CD14-positive monocyte (primary cell): ENCODE data around the gene BORCS5. TPM values are rescaled to one million over a fixed set of nuclear protein-coding genes. Genes with fewer than 3 reads are reported as not detected.

Source experiments
- DNase-seq, 3 donors: peaks; one replicate each; pipeline ENCODE4 v3.0.0-alpha.2; 2011 to 2022
- H2AFZ ChIP-seq: 2 replicates; pipeline ENCODE4 v1.6.0; 2012; ENCODE audit warnings: mild to moderate bottlenecking, low read depth, low read length, inconsistent platforms; ENCODE audit not compliant: insufficient read depth, poor library complexity, severe bottlenecking
- H3K27ac ChIP-seq, 2 donors: 1 replicate in 1 of 2; 2 replicates in 1 of 2; pipeline ENCODE4 v1.5.1; 2012 to 2013; ENCODE audit warnings: low read length in 2 of 2, control low read depth in 1 of 2, inconsistent platforms in 1 of 2, low read depth in 1 of 2, mild to moderate bottlenecking in 1 of 2
- H3K27me3 ChIP-seq, 2 donors: one replicate each; pipeline versions ENCODE4 v1.6.0 to v1.6.1; 2011 to 2013; ENCODE audit warnings: low read length in 2 of 2; ENCODE audit not compliant: control insufficient read depth in 2 of 2, insufficient read depth in 2 of 2
- H3K36me3 ChIP-seq, 2 donors: replicated peaks in 1 of 2; 1 replicate in 1 of 2; 2 replicates in 1 of 2; pipeline versions ENCODE4 v1.5.1 to v1.6.1; 2012 to 2013; ENCODE audit warnings: low read length in 2 of 2, control low read depth in 1 of 2, inconsistent platforms in 1 of 2, mild to moderate bottlenecking in 1 of 2; ENCODE audit not compliant: insufficient read depth in 2 of 2, control insufficient read depth in 1 of 2
- H3K4me1 ChIP-seq, 2 donors: 1 replicate in 1 of 2; 2 replicates in 1 of 2; pipeline versions ENCODE4 v1.5.1 to v1.6.1; 2012 to 2013; ENCODE audit warnings: low read length in 2 of 2, control low read depth in 1 of 2, inconsistent platforms in 1 of 2, mild to moderate bottlenecking in 1 of 2, moderate library complexity in 1 of 2; ENCODE audit not compliant: insufficient read depth in 2 of 2, control insufficient read depth in 1 of 2
- H3K4me2 ChIP-seq: replicated peaks from 2 replicates; pipeline ENCODE3; 2012; ENCODE audit warnings: low read length, moderate library complexity, mild to moderate bottlenecking; ENCODE audit not compliant: poor library complexity, severe bottlenecking; ENCODE audit errors: extremely low read depth
- H3K4me3 ChIP-seq, 3 experiments: fragments of 200-600 bp in 1 of 3; sonication (generic) in 1 of 3; replicated peaks in 1 of 3; 1 replicate in 2 of 3; 2 replicates in 1 of 3; pipeline ENCODE4 v1.5.1; 2011 to 2013; ENCODE audit warnings: low read length in 3 of 3, mild to moderate bottlenecking in 3 of 3, control low read depth in 2 of 3, low read depth in 2 of 3, inconsistent platforms in 1 of 3, moderate library complexity in 1 of 3
- H3K79me2 ChIP-seq: 2 replicates; pipeline ENCODE4 v1.6.0; 2012; ENCODE audit warnings: mild to moderate bottlenecking, control low read depth, inconsistent platforms, low read length, moderate library complexity; ENCODE audit not compliant: insufficient read depth
- H3K9ac ChIP-seq: 2 replicates; pipeline ENCODE4 v1.6.0; 2017; ENCODE audit warnings: low read length, mild to moderate bottlenecking; ENCODE audit not compliant: insufficient read depth, poor library complexity, severe bottlenecking
- H3K9me3 ChIP-seq, 2 donors: replicated peaks in 1 of 2; 1 replicate in 1 of 2; 2 replicates in 1 of 2; pipeline versions ENCODE4 v1.5.1 to v1.6.1; 2012 to 2013; ENCODE audit warnings: low read length in 2 of 2, control low read depth in 1 of 2; ENCODE audit not compliant: control insufficient read depth in 1 of 2, insufficient read depth in 1 of 2
- H4K20me1 ChIP-seq: 2 replicates; pipeline ENCODE4 v1.6.0; 2012; ENCODE audit warnings: mild to moderate bottlenecking, low read length, control low read depth, moderate library complexity; ENCODE audit not compliant: insufficient read depth
- H3K27ac Mint-ChIP-seq, 7 donors: one replicate each; pipeline ENCODE4 v1.8.0; 2020; ENCODE audit warnings: mild to moderate bottlenecking in 7 of 7, mixed read lengths in 7 of 7, moderate library complexity in 6 of 7, inconsistent platforms in 2 of 7
- H3K27me3 Mint-ChIP-seq, 3 donors: one replicate each; pipeline ENCODE4 v1.8.0; 2021 to 2022; ENCODE audit warnings: low read depth in 3 of 3, mild to moderate bottlenecking in 3 of 3, mixed read lengths in 3 of 3, moderate library complexity in 3 of 3, inconsistent platforms in 1 of 3
- H3K36me3 Mint-ChIP-seq, 2 donors: one replicate each; pipeline ENCODE4 v1.8.0; 2020; ENCODE audit warnings: mixed read lengths in 2 of 2, inconsistent platforms in 1 of 2, mild to moderate bottlenecking in 1 of 2
- H3K4me1 Mint-ChIP-seq: one replicate; pipeline ENCODE4 v1.8.0; 2020; ENCODE audit warnings: mild to moderate bottlenecking, mixed read lengths
- H3K4me3 Mint-ChIP-seq, 2 donors: one replicate each; pipeline ENCODE4 v1.8.0; 2020; ENCODE audit warnings: mild to moderate bottlenecking in 2 of 2, mixed read lengths in 2 of 2, moderate library complexity in 1 of 2
- H3K9me3 Mint-ChIP-seq, 7 donors: one replicate each; pipeline ENCODE4 v1.8.0; 2020 to 2022; ENCODE audit warnings: mixed read lengths in 7 of 7, mild to moderate bottlenecking in 6 of 7, moderate library complexity in 6 of 7, inconsistent platforms in 2 of 7
- CTCF ChIP-seq: fragments of 200-600 bp; IDR thresholded peaks from one replicate; pipeline ENCODE4 v1.8.0; 2022; ENCODE audit warnings: antibody characterized with exemption, mild to moderate bottlenecking
- WGBS: methylation state at CpG from one replicate; pipeline ENCODE4 v1.1.5; 2013; ENCODE audit warnings: missing lambda C conversion rate; ENCODE audit not compliant: insufficient coverage; 5-methylcytosine and 5-hydroxymethylcytosine counted together
- intact Hi-C, 2 donors: fragments of 100-400 bp; cut with micrococcal nuclease; formaldehyde crosslinking; loops; one replicate each; pipeline versions ENCODE4 v1.15.0 to v1.15.1; 2023
- polyA plus RNA-seq, 3 donors: library from polyadenylated mRNA; depleted of rRNA in 1 of 3; unstranded in 2 of 3; stranded (reverse) in 1 of 3; fragments of 300-500 nt in 2 of 3; fragments of >200 nt in 1 of 3; fragmentation: Illumina TruSeq in 2 of 3; gene quantifications; 1 replicate in 2 of 3; 2 replicates in 1 of 3; pipeline ENCODE4 v1.2.3, GENCODE V29; 2012 to 2021

BORCS5 gene
- polyA plus RNA-seq, 3 donors = 8.5 to 15.1 (median 9.6) TPM

GRCh38 chr12:12511021-12511783 lies 154.3 kb downstream of the BORCS5 start:
- Mint-ChIP-seq H3K27ac (no peak overlapping the region), H3K27me3 (no peaks in the 10 kb centered on the region), H3K4me1 (peaks cover 14% of the 10 kb centered on the region), H3K4me3 (no peak overlapping the region), H3K9me3 (no peaks in the 10 kb centered on the region), H3K36me3 (no peaks in the 10 kb centered on the region)
- no peak overlapping the region for H3K9ac ChIP-seq
- no peaks in the 10 kb centered on the region for H4K20me1 ChIP-seq
- H3K27me3 ChIP-seq = no peaks in the 10 kb centered on the region
- no peak overlapping the region for H2AFZ ChIP-seq
- H3K4me1 ChIP-seq = peaks cover 0 to 3% of the 10 kb centered on the region in 2 donors
- H3K4me2 ChIP-seq = no peak overlapping the region
- H3K9me3 ChIP-seq = no peaks in the 10 kb centered on the region
- H3K79me2 ChIP-seq = no peaks in the 10 kb centered on the region
- intact Hi-C loops = no loop called here
- H3K27ac ChIP-seq = no peak overlapping the region
- H3K4me3 ChIP-seq = no peak overlapping the region
- H3K36me3 ChIP-seq = no peaks in the 10 kb centered on the region
- WGBS = 100% methylated on average over 1 of the region's 3 CpGs
- TF ChIP-seq CTCF = no peak
- no peak for DNase-seq

- H3K4me2 ChIP-seq = no peak overlapping the region
- H2AFZ ChIP-seq = no peak overlapping the region
- intact Hi-C loops = no loop called here
- no peaks in the 10 kb centered on the region for H3K36me3 ChIP-seq
- no peak overlapping the region for H3K4me3 Mint-ChIP-seq
- no peaks in the 10 kb centered on the region for H3K27me3 ChIP-seq
- no peak for TF ChIP-seq CTCF
- H3K27ac Mint-ChIP-seq = no peak overlapping the region
- H3K9me3 ChIP-seq = no peaks in the 10 kb centered on the region
- no peaks in the 10 kb centered on the region for H3K79me2 ChIP-seq
- no peaks in the 10 kb centered on the region for H3K36me3 Mint-ChIP-seq
- H3K27me3 Mint-ChIP-seq = no peaks in the 10 kb centered on the region
- no peaks in the 10 kb centered on the region for H3K9me3 Mint-ChIP-seq
- no peaks in the 10 kb centered on the region for H4K20me1 ChIP-seq
- no peak overlapping the region for H3K9ac ChIP-seq
- no peak for DNase-seq
- WGBS = 100% methylated on average over 3 of the region's 5 CpGs
- H3K4me1 ChIP-seq = peaks cover 0 to 3% of the 10 kb centered on the region in 2 donors
- H3K4me1 Mint-ChIP-seq = peaks cover 14% of the 10 kb centered on the region
- H3K4me3 ChIP-seq = no peak overlapping the region
- H3K27ac ChIP-seq = no peak overlapping the region
These were observed 155.2 kb downstream of the BORCS5 start for GRCh38 chr12:12511895-12512711.
